ENCODE results near the gene FSD1L.

The FSD1L gene

DNA sequence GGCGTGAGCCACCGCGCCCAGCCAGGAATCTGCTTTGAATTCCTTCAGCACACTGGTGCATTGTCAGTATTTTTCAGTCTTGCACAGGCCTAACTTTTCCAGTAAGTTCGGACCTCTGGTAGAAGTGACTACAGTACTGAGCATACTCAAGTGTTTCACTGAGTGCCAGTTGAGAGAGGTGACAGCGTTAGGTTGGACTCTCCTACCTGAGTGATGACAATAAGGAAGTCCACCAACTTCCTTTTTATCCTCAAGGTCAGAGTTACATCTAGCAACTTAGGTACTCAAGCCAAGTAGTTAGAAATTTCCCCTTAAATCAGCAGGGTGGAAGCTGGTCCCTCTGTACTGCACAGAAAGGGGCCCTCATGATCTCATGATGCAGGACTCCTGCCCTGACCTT lies 26.0 kb upstream of the FSD1L start:
- H3K4me3 Mint-ChIP-seq = no peak overlapping the region

GRCh38 chr9:105425816-105426433 lies 21.9 kb upstream of the FSD1L start:
- Mint-ChIP-seq H3K9me3 (no peaks in the 10 kb centered on the region), H3K4me1 (ENCODE audit: low read depth) (no peaks in the 10 kb centered on the region), H3K4me3 (no peak overlapping the region), H3K27ac (no peak overlapping the region), H3K36me3 (ENCODE audit: low read depth) (no peaks in the 10 kb centered on the region), H3K27me3 (peaks cover 4% of the 10 kb centered on the region)
- DNase-seq = no peak

More for the DNA sequence above, 26.0 kb upstream of the FSD1L start:
- H3K36me3 Mint-ChIP-seq (ENCODE audit: low read depth) = no peaks in the 10 kb centered on the region
- no peaks in the 10 kb centered on the region for H3K4me1 Mint-ChIP-seq (ENCODE audit: low read depth)
- DNase-seq = no peak
- H3K27ac Mint-ChIP-seq = no peak overlapping the region
- no peaks in the 10 kb centered on the region for H3K27me3 Mint-ChIP-seq
- no peaks in the 10 kb centered on the region for H3K9me3 Mint-ChIP-seq

GRCh38 chr9:105426657-105427056 lies 21.2 kb upstream of the FSD1L start:
- Mint-ChIP-seq H3K4me3 (no peak overlapping the region), H3K27ac (no peak overlapping the region), H3K4me1 (ENCODE audit: low read depth) (no peaks in the 10 kb centered on the region), H3K9me3 (no peaks in the 10 kb centered on the region), H3K36me3 (ENCODE audit: low read depth) (no peaks in the 10 kb centered on the region), H3K27me3 (peaks cover 4% of the 10 kb centered on the region)
- no peak for DNase-seq

- Mint-ChIP-seq H3K4me1 (ENCODE audit: low read depth) (no peaks in the 10 kb centered on the region), H3K4me3 (no peak overlapping the region), H3K27me3 (peaks cover 4% of the 10 kb centered on the region), H3K36me3 (ENCODE audit: low read depth) (no peaks in the 10 kb centered on the region), H3K27ac (no peak overlapping the region), H3K9me3 (no peaks in the 10 kb centered on the region)
- no peak for DNase-seq
Observed at GRCh38 chr9:105431424-105432246, 16.2 kb upstream of the FSD1L start.

DNA sequence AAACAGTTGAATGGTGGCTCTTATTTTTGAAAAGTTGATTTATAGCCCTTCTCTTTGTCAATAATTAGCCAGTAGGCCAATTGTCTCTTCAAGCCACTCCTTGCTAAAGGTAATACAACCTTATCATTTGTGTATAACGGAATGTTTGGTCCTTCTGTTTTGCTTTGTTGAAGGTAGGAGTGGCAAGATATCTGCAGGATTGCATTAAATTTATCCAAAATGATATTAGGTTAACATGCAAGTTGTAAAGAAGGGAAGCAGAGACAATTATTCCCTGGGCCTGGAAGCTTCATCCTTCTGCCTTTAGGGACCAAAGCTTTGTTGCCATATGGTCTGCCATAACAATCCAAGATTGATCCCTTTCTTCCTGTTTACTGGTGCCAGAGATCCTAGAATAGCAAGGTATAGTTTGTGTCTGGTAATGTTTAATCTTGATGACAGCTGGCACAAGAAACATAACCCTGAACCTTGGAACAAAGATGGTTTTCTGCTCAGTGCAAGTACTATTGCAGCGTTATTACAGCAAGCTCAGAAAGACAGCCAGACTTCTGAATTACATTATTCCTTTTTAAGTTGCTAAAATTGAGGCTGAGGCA lies 15.5 kb upstream of the FSD1L start:
- Mint-ChIP-seq H3K9me3 (no peaks in the 10 kb centered on the region), H3K27ac (no peak overlapping the region), H3K4me1 (ENCODE audit: low read depth) (no peaks in the 10 kb centered on the region), H3K27me3 (peaks cover 4% of the 10 kb centered on the region), H3K36me3 (ENCODE audit: low read depth) (no peaks in the 10 kb centered on the region), H3K4me3 (no peak overlapping the region)
- no peak for DNase-seq

DNA sequence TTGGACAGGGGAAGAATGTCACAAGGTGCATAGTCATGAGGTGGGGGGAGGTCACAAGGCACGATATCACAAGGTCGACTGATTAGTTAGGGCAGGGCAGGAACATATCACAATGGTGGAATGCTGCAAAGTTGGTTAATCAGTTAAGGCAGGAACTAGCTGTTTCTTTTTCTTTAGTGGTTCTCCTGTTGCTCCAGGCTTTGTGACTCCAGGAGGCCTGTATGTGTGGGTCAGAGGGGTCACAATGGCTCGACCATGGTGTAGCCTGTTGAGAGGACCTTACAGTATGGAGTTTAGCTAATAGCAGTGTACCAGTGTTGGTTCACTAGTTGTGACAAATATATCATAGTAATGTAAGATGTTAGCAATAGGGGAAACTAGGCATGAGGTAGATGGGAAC lies 12.4 kb upstream of the FSD1L start:
- Mint-ChIP-seq H3K27me3 (peaks cover 4% of the 10 kb centered on the region), H3K27ac (no peak overlapping the region), H3K9me3 (no peaks in the 10 kb centered on the region), H3K4me3 (no peak overlapping the region), H3K36me3 (ENCODE audit: low read depth) (no peaks in the 10 kb centered on the region), H3K4me1 (ENCODE audit: low read depth) (no peaks in the 10 kb centered on the region)
- DNase-seq = no peak

GRCh38 chr9:105436783-105437182 lies 11.1 kb upstream of the FSD1L start:
- DNase-seq = no peak
- H3K27me3 Mint-ChIP-seq = no peaks in the 10 kb centered on the region
- H3K4me3 Mint-ChIP-seq = no peak overlapping the region

DNA sequence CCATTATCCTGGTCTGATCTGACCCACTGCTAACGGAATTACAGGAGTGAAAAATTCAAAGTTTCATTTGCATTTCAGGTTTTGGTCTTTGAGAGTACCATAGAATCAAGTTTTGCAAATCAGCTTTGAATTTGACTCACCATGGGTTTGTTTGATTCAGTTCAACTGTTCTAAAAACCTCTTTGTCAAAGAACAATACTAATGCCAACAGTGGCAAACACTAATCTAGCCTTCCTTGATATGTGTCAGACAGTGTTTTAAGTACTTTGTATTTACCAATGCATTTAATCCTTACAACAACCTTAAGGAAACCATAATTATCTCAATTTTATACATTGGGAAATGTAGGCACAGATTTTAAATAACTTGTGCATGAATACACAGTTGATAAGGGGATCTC lies 10.1 kb upstream of the FSD1L start:
- no peaks in the 10 kb centered on the region for H3K9me3 Mint-ChIP-seq
- H3K4me1 Mint-ChIP-seq (ENCODE audit: low read depth) = no peaks in the 10 kb centered on the region
- H3K4me3 Mint-ChIP-seq = no peak overlapping the region
- H3K27ac Mint-ChIP-seq = no peak overlapping the region
- no peaks in the 10 kb centered on the region for H3K36me3 Mint-ChIP-seq (ENCODE audit: low read depth)
- DNase-seq = no peak
- no peaks in the 10 kb centered on the region for H3K27me3 Mint-ChIP-seq

More at GRCh38 chr9:105436783-105437182, 11.1 kb upstream of the FSD1L start:
- Mint-ChIP-seq H3K9me3 (no peaks in the 10 kb centered on the region), H3K4me1 (ENCODE audit: low read depth) (no peaks in the 10 kb centered on the region), H3K27ac (no peak overlapping the region), H3K36me3 (ENCODE audit: low read depth) (no peaks in the 10 kb centered on the region)

GRCh38 chr9:105438141-105438806 lies 9.6 kb upstream of the FSD1L start:
- no peak for DNase-seq
- H3K4me1 Mint-ChIP-seq (ENCODE audit: low read depth) = no peaks in the 10 kb centered on the region
- no peak overlapping the region for H3K4me3 Mint-ChIP-seq
- H3K36me3 Mint-ChIP-seq (ENCODE audit: low read depth) = no peaks in the 10 kb centered on the region
- no peaks in the 10 kb centered on the region for H3K9me3 Mint-ChIP-seq
- H3K27me3 Mint-ChIP-seq = no peaks in the 10 kb centered on the region
- no peak overlapping the region for H3K27ac Mint-ChIP-seq

- H3K9me3 Mint-ChIP-seq = no peaks in the 10 kb centered on the region
- peaks cover 2% of the 10 kb centered on the region for H3K4me1 Mint-ChIP-seq (ENCODE audit: low read depth)
- no peaks in the 10 kb centered on the region for H3K27me3 Mint-ChIP-seq
- no peak for DNase-seq
- no peak overlapping the region for H3K27ac Mint-ChIP-seq
- no peaks in the 10 kb centered on the region for H3K36me3 Mint-ChIP-seq (ENCODE audit: low read depth)
- H3K4me3 Mint-ChIP-seq = no peak overlapping the region
Observed at GRCh38 chr9:105439428-105439827, 8.4 kb upstream of the FSD1L start.

DNA sequence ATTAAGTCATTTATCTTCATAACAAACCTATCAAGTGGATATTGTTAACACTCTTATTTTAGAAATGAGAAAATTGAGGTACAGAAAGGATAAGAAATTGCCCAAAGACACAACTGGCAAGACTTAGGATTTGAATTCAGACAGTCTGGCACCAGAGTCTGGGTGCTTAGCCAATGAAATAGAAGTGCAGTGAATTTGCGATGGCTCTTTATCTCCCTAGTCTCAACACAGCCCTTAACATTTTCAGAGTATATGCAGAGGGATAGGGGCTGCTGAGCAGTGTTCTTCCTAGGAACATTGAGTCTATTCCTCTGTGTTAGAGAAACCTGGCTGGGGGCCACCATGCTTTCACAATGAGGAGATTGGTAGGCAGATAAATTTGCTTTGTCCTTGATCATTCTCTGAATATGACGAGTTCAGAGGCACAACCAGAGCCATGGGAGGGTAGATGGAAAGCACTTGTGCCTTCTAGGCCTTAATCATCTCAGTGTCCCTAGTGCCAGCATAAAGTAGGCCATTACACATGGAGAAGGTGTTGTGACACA lies 6.1 kb upstream of the FSD1L start:
- H3K4me3 Mint-ChIP-seq = no peak overlapping the region
- no peaks in the 10 kb centered on the region for H3K36me3 Mint-ChIP-seq (ENCODE audit: low read depth)
- H3K4me1 Mint-ChIP-seq (ENCODE audit: low read depth) = peaks cover 2% of the 10 kb centered on the region
- no peak overlapping the region for H3K27ac Mint-ChIP-seq
- H3K27me3 Mint-ChIP-seq = no peaks in the 10 kb centered on the region
- H3K9me3 Mint-ChIP-seq = no peaks in the 10 kb centered on the region
- DNase-seq = no peak

GRCh38 chr9:105443121-105443520 lies 4.7 kb upstream of the FSD1L start:
- H3K9me3 Mint-ChIP-seq = no peaks in the 10 kb centered on the region
- DNase-seq = no peak
- H3K4me3 Mint-ChIP-seq = no peak overlapping the region
- H3K27ac Mint-ChIP-seq = no peak overlapping the region
- no peaks in the 10 kb centered on the region for H3K27me3 Mint-ChIP-seq
- no peaks in the 10 kb centered on the region for H3K36me3 Mint-ChIP-seq (ENCODE audit: low read depth)
- peaks cover 7% of the 10 kb centered on the region for H3K4me1 Mint-ChIP-seq (ENCODE audit: low read depth)

DNA sequence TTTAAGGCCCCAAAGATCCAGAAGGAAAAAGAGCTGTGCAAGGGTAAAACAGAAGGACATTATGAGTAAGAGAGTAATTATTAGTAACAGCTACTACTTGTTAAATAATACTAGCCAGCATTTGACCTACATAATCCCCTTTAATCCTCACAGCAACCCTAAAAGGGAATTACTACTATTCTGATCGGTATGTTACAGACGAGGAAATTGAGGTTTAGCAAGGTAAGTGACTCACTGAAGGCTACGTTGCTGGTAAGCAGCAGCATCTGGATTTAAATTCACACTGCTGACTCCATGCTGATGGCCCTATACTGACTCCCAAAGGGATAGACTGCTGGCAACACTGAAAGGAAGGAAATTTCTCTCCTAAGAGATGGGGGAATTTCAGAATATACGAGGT lies 3.7 kb upstream of the FSD1L start:
- Mint-ChIP-seq H3K27me3 (peaks cover 7% of the 10 kb centered on the region), H3K4me1 (ENCODE audit: low read depth) (peaks cover 14% of the 10 kb centered on the region), H3K4me3 (no peak overlapping the region), H3K9me3 (no peaks in the 10 kb centered on the region), H3K27ac (no peak overlapping the region), H3K36me3 (ENCODE audit: low read depth) (no peaks in the 10 kb centered on the region)
- no peak for DNase-seq

DNA sequence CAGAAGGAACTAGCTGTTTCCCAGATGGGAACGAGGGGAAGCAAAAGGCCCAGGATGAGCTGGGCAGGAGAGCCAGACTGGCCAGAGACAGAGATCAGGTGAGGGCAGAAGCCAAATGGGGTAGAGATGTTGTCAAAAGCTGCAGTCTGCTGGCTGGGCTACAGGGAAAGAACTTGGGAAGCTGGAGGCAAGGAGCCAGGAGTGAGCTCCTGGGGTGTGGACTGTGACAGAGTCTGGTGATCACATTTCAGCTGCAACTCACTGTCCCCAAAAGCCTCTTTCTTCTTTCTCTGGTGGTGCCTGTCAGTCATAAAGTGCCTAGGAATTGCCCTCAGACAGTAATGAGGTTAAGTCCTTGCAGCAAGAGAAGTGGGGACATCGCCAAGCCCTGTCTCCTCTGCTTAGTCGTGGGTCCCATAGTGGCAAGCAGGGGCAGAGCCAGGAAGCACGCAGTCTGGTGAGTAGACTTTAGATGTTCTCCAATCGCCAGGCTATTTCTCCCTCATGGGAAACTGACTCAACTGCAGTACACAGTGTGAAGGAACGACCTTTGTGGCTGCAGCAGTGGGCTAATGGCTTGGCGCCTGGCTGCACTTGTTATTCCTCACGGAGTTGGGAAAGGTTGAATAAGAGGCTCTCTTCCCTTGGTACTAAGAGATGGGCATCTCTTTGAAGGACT lies 2.5 kb upstream of the FSD1L start:
- DNase-seq = no peak
- H3K4me1 Mint-ChIP-seq (ENCODE audit: low read depth) = peaks cover 16% of the 10 kb centered on the region
- peaks cover 10% of the 10 kb centered on the region for H3K27me3 Mint-ChIP-seq
- H3K4me3 Mint-ChIP-seq = no peak overlapping the region
- no peaks in the 10 kb centered on the region for H3K36me3 Mint-ChIP-seq (ENCODE audit: low read depth)
- H3K27ac Mint-ChIP-seq = no peak overlapping the region
- H3K9me3 Mint-ChIP-seq = no peaks in the 10 kb centered on the region
